Measurements from ENCODE around the gene RAB5IF.

DNA sequence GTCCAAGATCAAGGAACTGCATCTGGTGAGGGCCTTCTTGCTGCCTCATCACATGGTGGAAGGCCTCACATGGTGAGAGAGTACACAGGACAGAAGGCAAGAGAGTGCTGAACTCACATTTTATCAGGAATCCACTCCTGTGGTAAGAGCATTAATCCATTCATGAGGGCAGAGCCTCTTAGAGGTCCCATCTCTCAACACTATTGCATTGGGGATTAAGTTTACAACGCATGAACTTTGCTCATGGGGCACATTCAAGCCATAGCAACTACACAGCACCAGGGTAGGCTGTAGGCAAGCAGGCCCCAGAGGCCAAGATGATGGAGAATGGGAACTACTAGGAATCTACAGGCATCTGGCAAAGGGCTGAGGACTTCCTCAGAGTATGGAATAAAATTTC, 42.2 kb upstream of the RAB5IF start:
- TF ChIP-seq, protein P1, sequence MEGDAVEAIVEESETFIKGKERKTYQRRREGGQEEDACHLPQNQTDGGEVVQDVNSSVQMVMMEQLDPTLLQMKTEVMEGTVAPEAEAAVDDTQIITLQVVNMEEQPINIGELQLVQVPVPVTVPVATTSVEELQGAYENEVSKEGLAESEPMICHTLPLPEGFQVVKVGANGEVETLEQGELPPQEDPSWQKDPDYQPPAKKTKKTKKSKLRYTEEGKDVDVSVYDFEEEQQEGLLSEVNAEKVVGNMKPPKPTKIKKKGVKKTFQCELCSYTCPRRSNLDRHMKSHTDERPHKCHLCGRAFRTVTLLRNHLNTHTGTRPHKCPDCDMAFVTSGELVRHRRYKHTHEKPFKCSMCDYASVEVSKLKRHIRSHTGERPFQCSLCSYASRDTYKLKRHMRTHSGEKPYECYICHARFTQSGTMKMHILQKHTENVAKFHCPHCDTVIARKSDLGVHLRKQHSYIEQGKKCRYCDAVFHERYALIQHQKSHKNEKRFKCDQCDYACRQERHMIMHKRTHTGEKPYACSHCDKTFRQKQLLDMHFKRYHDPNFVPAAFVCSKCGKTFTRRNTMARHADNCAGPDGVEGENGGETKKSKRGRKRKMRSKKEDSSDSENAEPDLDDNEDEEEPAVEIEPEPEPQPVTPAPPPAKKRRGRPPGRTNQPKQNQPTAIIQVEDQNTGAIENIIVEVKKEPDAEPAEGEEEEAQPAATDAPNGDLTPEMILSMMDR (conservative IDR thresholded peaks at IDR 0.05): no peak
- TF ChIP-seq ZFX (IDR thresholded peaks at IDR 0.05): no peak
